Aortic smooth muscle cell (primary cell): ENCODE results near the gene ANKEF1. TPM values are rescaled to one million over a fixed set of nuclear protein-coding genes. Genes with fewer than 3 reads are reported as not detected.

Experiments
- total RNA-seq: library from RNA; depleted of rRNA; stranded (reverse); fragments of >200 nt; gene quantifications from 2 replicates; pipeline ENCODE4 v1.2.3, GENCODE V29; 2014

Gene ANKEF1
- 0.79 and 1.1 TPM in 2 replicates for total RNA-seq

DNA sequence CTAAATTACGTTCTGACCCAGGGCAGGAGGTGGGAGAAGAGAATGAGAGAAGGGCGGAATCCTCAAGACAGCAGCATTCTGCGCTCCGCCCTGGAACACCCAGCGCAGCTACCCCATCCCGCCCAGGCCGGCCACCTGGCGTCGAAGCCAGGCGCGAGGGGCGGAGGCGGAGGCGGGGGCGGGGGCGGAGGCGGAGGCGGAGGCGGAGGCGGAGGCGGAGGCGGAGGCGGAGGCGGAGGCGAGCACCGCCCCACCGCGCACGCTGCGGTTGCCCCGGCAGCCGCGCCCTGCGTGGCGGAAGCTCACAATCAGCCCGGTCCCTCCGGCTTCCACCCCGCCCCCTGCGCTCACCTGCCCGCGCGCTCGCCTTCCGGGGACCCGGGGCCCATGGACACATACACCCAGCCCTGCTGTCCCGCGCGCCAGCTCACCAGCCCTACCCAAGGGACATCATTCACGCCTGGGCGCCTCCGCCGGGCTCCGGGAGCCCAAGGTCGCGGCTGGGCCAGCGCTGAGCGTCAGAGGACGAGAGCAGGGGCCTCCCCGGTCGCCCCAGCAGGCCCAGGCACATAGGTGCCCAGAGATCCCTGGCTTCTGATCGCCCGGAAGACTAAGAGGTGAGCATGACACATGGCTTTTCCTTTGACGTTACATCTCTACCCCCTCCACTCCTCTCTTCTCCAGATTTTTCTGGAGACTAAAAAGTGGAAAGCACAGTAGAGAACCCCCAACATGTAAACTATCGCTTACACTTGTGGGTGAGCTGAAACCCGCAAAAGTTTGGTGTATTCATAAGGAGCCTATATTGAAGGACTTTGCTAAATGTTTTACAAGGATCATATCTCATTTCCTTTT, at the start of gene ANKEF1:
Gene ANKEF1, plus strand, starts transcription at position 271 of the 855 bp plus-strand sequence. CDS start 3,315 bp downstream, outside the sequence.

Other genes starting within 250 kb of the ANKEF1 start
- gene PAK5, start 195.9 kb upstream of the ANKEF1 start, total RNA-seq: not detected in 2 replicates
- 0.40 and 1.7 TPM in 2 replicates for gene SNAP25, start 183.8 kb downstream of the ANKEF1 start, total RNA-seq